ENCODE data around the gene GGA3. TPM values are rescaled to one million over a fixed set of nuclear protein-coding genes. Genes with fewer than 3 reads are reported as not detected.

The GGA3 gene
- total RNA-seq, 2 donors from 2014 or later = 13.5 to 24.1 TPM

DNA sequence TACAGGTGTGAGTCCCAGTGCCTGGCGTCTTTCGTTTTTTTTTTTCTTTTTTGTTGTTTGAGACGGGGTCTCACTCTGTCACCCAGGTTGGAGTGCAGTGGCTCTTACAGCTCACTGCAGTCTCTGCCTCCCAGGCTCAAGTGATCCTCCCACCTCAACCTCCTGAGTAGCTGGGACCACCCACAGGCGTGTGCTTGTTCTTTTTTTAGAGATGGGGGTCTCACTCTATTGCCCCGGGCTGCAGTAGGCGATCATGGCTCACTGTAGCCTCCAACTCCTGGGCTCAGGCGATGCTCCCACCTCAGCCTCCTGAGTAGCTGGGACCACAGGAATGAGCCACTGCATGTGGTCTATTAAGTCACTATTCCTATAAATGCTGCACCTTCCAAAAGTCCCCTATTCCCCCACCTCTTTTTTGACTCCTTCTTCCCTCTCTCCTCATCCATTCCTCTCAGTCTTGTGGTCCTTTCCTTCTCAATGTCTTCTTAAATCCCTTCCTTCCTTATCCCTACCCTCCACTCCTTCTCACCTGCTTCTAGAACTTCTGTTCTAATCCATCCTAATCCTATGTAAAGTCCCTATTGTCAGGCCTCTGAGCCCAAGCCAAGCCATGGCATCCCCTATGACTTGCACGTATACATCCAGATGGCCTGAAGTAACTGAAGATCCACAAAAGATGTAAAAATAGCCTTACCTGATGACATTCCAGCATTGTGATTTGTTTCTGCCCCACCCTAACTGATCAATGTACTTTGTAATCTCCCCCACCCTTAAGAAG is 9.2 kb downstream of the GGA3 start:
- Histone ChIP-seq H3K4me3 (no peak overlapping the region), H3K4me1 (no peaks in the 10 kb centered on the region), H3K36me3 (replicated peaks in 1 of 2; ENCODE audit: insufficient read depth in 1 of 2, low read depth in 2 of 2) (no peaks in the 10 kb centered on the region), H3K27me3 (no peaks in the 10 kb centered on the region), H3K27ac (no peak overlapping the region), H3K9me3 (no peaks in the 10 kb centered on the region)
- no peak for DNase-seq
- no peak for ATAC-seq
- intact Hi-C loops (cut with DNase I) = no loop called here
- no peak for TF ChIP-seq POLR2A (IDR thresholded peaks at IDR 0.05)
- TF ChIP-seq, protein P1, sequence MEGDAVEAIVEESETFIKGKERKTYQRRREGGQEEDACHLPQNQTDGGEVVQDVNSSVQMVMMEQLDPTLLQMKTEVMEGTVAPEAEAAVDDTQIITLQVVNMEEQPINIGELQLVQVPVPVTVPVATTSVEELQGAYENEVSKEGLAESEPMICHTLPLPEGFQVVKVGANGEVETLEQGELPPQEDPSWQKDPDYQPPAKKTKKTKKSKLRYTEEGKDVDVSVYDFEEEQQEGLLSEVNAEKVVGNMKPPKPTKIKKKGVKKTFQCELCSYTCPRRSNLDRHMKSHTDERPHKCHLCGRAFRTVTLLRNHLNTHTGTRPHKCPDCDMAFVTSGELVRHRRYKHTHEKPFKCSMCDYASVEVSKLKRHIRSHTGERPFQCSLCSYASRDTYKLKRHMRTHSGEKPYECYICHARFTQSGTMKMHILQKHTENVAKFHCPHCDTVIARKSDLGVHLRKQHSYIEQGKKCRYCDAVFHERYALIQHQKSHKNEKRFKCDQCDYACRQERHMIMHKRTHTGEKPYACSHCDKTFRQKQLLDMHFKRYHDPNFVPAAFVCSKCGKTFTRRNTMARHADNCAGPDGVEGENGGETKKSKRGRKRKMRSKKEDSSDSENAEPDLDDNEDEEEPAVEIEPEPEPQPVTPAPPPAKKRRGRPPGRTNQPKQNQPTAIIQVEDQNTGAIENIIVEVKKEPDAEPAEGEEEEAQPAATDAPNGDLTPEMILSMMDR (IDR thresholded peaks at IDR 0.05) = no peak
- WGBS, 2 donors = 87 to 91% methylated on average over 8 of the region's 8 CpGs

DNA sequence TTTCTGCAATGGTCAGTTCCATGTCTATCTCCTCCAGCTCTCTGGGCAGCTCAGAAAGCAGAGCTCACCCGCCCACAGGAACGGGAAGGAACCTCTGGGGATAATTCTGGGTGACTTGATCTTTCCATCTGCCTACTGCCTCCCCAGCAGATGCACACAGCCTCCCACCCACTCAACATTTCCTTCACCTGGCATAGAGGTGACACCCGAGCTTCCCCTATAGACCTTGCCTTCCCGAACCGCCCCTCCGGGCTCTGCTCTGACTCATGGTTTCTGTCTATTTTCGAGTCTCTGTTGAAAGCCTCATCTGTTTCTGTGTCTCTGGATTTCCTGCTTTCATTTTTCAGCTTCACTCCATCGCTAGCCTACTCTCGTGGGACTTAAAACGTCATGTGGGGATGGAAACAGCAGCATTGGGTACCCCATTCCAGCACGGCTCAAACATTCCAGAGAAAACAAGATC is 11.4 kb downstream of the GGA3 start:
- 70 to 79% methylated on average over 11 of the region's 11 CpGs for WGBS, 2 donors
- ATAC-seq (no peak), DNase-seq (no peak)
- H3K27ac ChIP-seq = peak overlapping the region in 1 of 4 donors; percentile 39
- no peaks in the 10 kb centered on the region for H3K4me1 ChIP-seq
- TF ChIP-seq, protein P1 (IDR thresholded peaks at IDR 0.05) = no peak
- TF ChIP-seq POLR2A (IDR thresholded peaks at IDR 0.05) = no peak
- H3K36me3 ChIP-seq (replicated peaks in 1 of 2; ENCODE audit: insufficient read depth in 1 of 2, low read depth in 2 of 2) = peaks cover 0 to 5% of the 10 kb centered on the region in 2 donors
- intact Hi-C loops (cut with DNase I) = no loop called here
- H3K27me3 ChIP-seq = no peaks in the 10 kb centered on the region
- H3K4me3 ChIP-seq = no peak overlapping the region
- no peaks in the 10 kb centered on the region for H3K9me3 ChIP-seq

DNA sequence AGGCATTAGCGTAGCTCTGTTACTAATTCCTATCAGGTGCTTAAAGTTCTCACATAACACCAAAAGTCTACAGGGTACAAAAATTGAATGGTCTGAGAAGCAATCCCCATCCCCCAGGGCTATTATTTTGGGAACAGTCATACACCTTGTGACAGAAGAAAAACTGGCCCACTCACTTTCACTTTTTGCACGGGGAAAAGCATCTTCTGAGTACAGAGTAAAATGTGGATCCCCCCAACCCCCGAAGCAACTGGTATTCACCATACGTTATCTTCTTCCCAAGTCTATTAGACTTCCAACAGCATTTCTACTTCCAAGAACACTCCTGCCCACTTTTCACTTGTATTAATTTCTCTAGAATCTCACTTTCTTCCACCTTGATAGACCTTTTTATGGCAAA is 11.8 kb downstream of the GGA3 start:
- TF ChIP-seq, protein P1 (IDR thresholded peaks at IDR 0.05) = no peak
- TF ChIP-seq POLR2A (IDR thresholded peaks at IDR 0.05) = no peak
- no peak overlapping the region for H3K4me3 ChIP-seq
- intact Hi-C loops (cut with DNase I) = no loop called here
- no peaks in the 10 kb centered on the region for H3K9me3 ChIP-seq
- 74 to 84% methylated on average over 4 of the region's 4 CpGs for WGBS, 2 donors
- no peaks in the 10 kb centered on the region for H3K4me1 ChIP-seq
- no peak for ATAC-seq
- DNase-seq = no peak
- no peaks in the 10 kb centered on the region for H3K27me3 ChIP-seq
- no peak overlapping the region for H3K27ac ChIP-seq
- H3K36me3 ChIP-seq (replicated peaks in 1 of 2; ENCODE audit: insufficient read depth in 1 of 2, low read depth in 2 of 2) = peaks cover 0 to 9% of the 10 kb centered on the region in 2 donors

DNA sequence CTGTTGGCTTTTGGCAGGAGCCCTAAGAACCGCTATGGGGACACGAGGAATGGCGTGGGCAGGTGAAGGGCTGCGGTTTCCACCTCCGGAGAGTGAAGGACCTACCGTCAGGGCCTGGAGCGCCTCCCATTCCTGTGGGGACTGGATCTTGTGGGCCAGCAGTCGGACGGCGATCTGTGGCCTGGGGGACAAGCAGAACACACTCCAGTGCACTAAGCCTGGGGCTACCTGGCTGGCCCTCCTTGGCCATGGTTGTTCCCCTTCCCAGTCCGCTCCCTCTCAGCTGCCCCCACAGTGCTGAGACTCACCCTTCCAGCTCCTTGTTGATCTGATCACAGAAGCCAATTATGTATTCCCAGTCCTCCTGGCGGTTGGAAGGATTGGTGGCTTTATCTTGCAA is 15.0 kb downstream of the GGA3 start:
- intact Hi-C loops (cut with DNase I) = no loop called here
- WGBS, 2 donors = 89 to 96% methylated on average over 12 of the region's 12 CpGs

More for the DNA sequence above, 15.0 kb downstream of the GGA3 start:
- no peak for ATAC-seq
- Histone ChIP-seq H3K27me3 (no peaks in the 10 kb centered on the region), H3K9me3 (no peaks in the 10 kb centered on the region), H3K36me3 (replicated peaks in 1 of 2; ENCODE audit: insufficient read depth in 1 of 2, low read depth in 2 of 2) (peaks cover 11 to 33% of the 10 kb centered on the region in 2 donors), H3K4me1 (no peaks in the 10 kb centered on the region), H3K27ac (no peak overlapping the region), H3K4me3 (no peak overlapping the region)
- TF ChIP-seq, protein P1 (IDR thresholded peaks at IDR 0.05) = no peak
- no peak for TF ChIP-seq POLR2A (IDR thresholded peaks at IDR 0.05)
- DNase-seq = no peak
